ENCODE measurements around the gene LMNA.

- TF ChIP-seq, protein P1, sequence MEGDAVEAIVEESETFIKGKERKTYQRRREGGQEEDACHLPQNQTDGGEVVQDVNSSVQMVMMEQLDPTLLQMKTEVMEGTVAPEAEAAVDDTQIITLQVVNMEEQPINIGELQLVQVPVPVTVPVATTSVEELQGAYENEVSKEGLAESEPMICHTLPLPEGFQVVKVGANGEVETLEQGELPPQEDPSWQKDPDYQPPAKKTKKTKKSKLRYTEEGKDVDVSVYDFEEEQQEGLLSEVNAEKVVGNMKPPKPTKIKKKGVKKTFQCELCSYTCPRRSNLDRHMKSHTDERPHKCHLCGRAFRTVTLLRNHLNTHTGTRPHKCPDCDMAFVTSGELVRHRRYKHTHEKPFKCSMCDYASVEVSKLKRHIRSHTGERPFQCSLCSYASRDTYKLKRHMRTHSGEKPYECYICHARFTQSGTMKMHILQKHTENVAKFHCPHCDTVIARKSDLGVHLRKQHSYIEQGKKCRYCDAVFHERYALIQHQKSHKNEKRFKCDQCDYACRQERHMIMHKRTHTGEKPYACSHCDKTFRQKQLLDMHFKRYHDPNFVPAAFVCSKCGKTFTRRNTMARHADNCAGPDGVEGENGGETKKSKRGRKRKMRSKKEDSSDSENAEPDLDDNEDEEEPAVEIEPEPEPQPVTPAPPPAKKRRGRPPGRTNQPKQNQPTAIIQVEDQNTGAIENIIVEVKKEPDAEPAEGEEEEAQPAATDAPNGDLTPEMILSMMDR (IDR thresholded peaks at IDR 0.05) = peak; percentile 66
- no peak for TF ChIP-seq EZH2 (IDR thresholded peaks at IDR 0.05)
These were observed 31.7 kb downstream of the LMNA start for GRCh38 chr1:156146020-156146768.
